Mucosa of descending colon (tissue), 3 donors: ENCODE data around the gene KBTBD4. TPM values are rescaled to one million over a fixed set of nuclear protein-coding genes. Genes with fewer than 3 reads are reported as not detected.
"Not testable (repeated sequence)": the region's sequence is repeated elsewhere in the genome, so short reads cannot be mapped to it uniquely, and the experiment has no call there.

Source experiments
- ATAC-seq: fragments of 200-7000 bp; cut with Tn5 transposase; one replicate; pipeline ENCODE4 v1.9.1; 2020; ENCODE audit warnings: mild to moderate bottlenecking, moderate library complexity
- DNase-seq, 3 donors: peaks; one replicate each; pipeline ENCODE4 v3.0.0-alpha.2; 2020
- H3K36me3 ChIP-seq: fragments of 200-600 bp; one replicate; pipeline ENCODE4 v1.8.0; 2021; ENCODE audit warnings: low read depth, mild to moderate bottlenecking
- H3K4me1 ChIP-seq: fragments of 200-600 bp; one replicate; pipeline ENCODE4 v1.8.0; 2021; ENCODE audit warnings: low read depth, mild to moderate bottlenecking
- H3K4me3 ChIP-seq: fragments of 200-600 bp; one replicate; pipeline ENCODE4 v1.8.0; 2021; ENCODE audit warnings: mild to moderate bottlenecking
- H3K9me3 ChIP-seq: fragments of 200-600 bp; one replicate; pipeline ENCODE4 v1.8.0; 2021; ENCODE audit warnings: mild to moderate bottlenecking
- CTCF ChIP-seq: fragments of 200-600 bp; IDR thresholded peaks from one replicate; pipeline ENCODE4 v1.8.0; 2022; ENCODE audit warnings: antibody characterized with exemption, mild to moderate bottlenecking
- intact Hi-C, 2 donors: fragments of 100-400 bp; cut with DNase I in 1 of 2; cut with micrococcal nuclease in 1 of 2; formaldehyde crosslinking; loops; one replicate each; pipeline versions ENCODE4 v1.11.0 to v1.11.1; 2022; cut with DNase I, micrococcal nuclease
- total RNA-seq, 3 donors: library from RNA; stranded (reverse); fragmentation: NEBNext Ultra II Directional in 2 of 3; extraction: Animal tissue kit (Norgen Biotek cat#: 25700) in 2 of 3; gene quantifications; one replicate each; pipeline versions ENCODE4 v1.2.1 to v1.2.4, GENCODE V29; 2021 to 2023
- donor health status: DM: no; HTN: no; CAD: no; lungs with moderate emphysema.
- donor health status: DM: no; HTN: no; CAD: no.
- donor health status: DM: no; HTN: yes; CAD: no.

The KBTBD4 gene
- total RNA-seq, 3 donors from 2014 or later: 14.1 to 18.2 (median 16.0) TPM

- intact Hi-C loops: no loop called here
- TF ChIP-seq CTCF: no peak
- Histone ChIP-seq H3K4me1 (peaks cover 26% of the 10 kb centered on the region), H3K9me3 (no peaks in the 10 kb centered on the region), H3K4me3 (no peak overlapping the region), H3K36me3 (no peaks in the 10 kb centered on the region)
- no peak for ATAC-seq
- no peak for DNase-seq
Observed at GRCh38 chr11:47527186-47527585, 51.6 kb downstream of the KBTBD4 start.

- ATAC-seq, H3K36me3 ChIP-seq, H3K4me3 ChIP-seq, intact Hi-C loops, H3K9me3 ChIP-seq, DNase-seq: not testable (repeated sequence)
- H3K4me1 ChIP-seq: peaks cover 26% of the 10 kb centered on the region
Observed at GRCh38 chr11:47526032-47526431, 52.7 kb downstream of the KBTBD4 start.

GRCh38 chr11:47524291-47524874 lies 54.4 kb downstream of the KBTBD4 start:
- H3K9me3 ChIP-seq: no peaks in the 10 kb centered on the region
- H3K4me3 ChIP-seq: no peak overlapping the region
- DNase-seq (no peak), ATAC-seq (peak; percentile 32)
- peaks cover 26% of the 10 kb centered on the region for H3K4me1 ChIP-seq
- intact Hi-C loops: no loop called here
- H3K36me3 ChIP-seq: no peaks in the 10 kb centered on the region
- no peak for TF ChIP-seq CTCF

GRCh38 chr11:47523490-47524225 lies 55.1 kb downstream of the KBTBD4 start:
- peak in 1 of 3 donors; percentile 60 for DNase-seq
- Histone ChIP-seq H3K4me1 (peaks cover 30% of the 10 kb centered on the region), H3K36me3 (no peaks in the 10 kb centered on the region), H3K4me3 (no peak overlapping the region), H3K9me3 (no peaks in the 10 kb centered on the region)
- peak; percentile 81 for ATAC-seq
- no peak for TF ChIP-seq CTCF
- intact Hi-C loops: no loop called here

Other genes starting within 250 kb of the KBTBD4 start
- gene MYBPC3, start 226.3 kb downstream of the KBTBD4 start, total RNA-seq: 1 to 10 TPM in 1 of 3 donors, under 1 TPM in 2; 0.06 to 1.1 (median 0.09) TPM
- gene SPI1, start 200.4 kb downstream of the KBTBD4 start, total RNA-seq: 10 to 100 TPM in 2 of 3 donors, 1 to 10 TPM in 1; 4.9 to 21.0 (median 20.6) TPM
- gene SLC39A13, start 170.4 kb downstream of the KBTBD4 start, total RNA-seq: 10 to 100 TPM; 14.4 to 30.9 (median 21.4) TPM
- 100 to 1,000 TPM in 1 of 3 donors, 10 to 100 TPM in 2; 70.7 to 115 (median 91.0) TPM for gene PSMC3, start 152.5 kb downstream of the KBTBD4 start, total RNA-seq
- under 1 TPM; 0.41 to 0.96 (median 0.95) TPM for gene RAPSN, start 129.8 kb downstream of the KBTBD4 start, total RNA-seq
- gene CELF1, start 25.8 kb downstream of the KBTBD4 start, total RNA-seq: 100 to 1,000 TPM in 1 of 3 donors, 10 to 100 TPM in 2; 83.7 to 132 (median 94.1) TPM
- gene PTPMT1, start 13.4 kb downstream of the KBTBD4 start, total RNA-seq: 10 to 100 TPM; 20.8 to 36.1 (median 27.1) TPM
- gene NDUFS3, start 104 bp upstream of the KBTBD4 start, total RNA-seq: 100 to 1,000 TPM; 150 to 205 (median 197) TPM
- gene FAM180B, start 7.7 kb upstream of the KBTBD4 start, total RNA-seq: under 1 TPM in 2 of 3 donors, not detected in 1; 0.36 to 0.51 TPM
- gene C1QTNF4, start 15.4 kb upstream of the KBTBD4 start, total RNA-seq: 1 to 10 TPM in 1 of 3 donors, under 1 TPM in 2; 0.17 to 3.5 (median 0.34) TPM
- gene MTCH2, start 63.6 kb upstream of the KBTBD4 start, total RNA-seq: 100 to 1,000 TPM in 2 of 3 donors, 10 to 100 TPM in 1; 89.7 to 137 (median 126) TPM
- 1 to 10 TPM; 1.6 to 7.4 (median 3.1) TPM for gene AGBL2, start 136.4 kb upstream of the KBTBD4 start, total RNA-seq
- 10 to 100 TPM; 68.4 to 94.8 (median 74.0) TPM for gene FNBP4, start 188.4 kb upstream of the KBTBD4 start, total RNA-seq